ENCODE measurements around the gene JPT2.

The JPT2 gene

DNA sequence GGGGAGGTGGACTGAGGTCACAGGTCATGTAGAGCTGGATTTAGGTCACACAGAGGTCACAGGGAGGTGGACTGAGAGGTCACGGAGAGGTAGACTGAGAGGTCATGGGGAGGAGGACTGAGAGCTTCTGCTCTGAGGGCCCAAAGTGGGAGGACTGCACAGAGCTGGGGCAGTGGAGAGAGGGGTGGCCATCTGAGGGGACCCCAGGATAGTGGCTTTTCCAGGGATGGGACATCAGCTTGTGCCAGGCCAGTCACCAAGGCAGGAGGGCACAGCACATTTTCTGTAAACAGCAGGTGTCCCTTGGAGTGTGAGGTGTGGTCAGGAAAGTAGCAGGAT, 26.1 kb upstream of the JPT2 start:
- DNase-seq (ENCODE audit: low read depth, low spot score) = no peak

DNA sequence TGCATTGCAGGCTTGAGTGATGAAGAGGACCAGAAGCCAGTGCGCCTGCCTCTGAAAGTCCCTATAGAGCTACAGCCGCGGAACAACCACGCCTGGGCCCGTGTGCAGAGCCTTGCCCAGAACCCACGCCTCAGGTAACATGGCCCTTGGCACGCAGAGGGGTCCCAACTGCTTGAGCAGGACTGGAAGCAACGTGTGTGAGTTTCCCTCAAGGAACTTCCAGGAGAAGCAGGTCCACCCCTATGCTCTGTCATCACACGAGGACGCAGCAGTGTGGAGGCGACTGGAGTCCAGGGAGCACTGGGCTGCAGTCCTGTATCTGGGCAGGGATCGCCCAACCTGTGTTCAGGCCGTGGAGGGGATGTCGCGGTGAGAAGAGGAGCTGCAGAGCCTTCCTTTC, 25.1 kb upstream of the JPT2 start:
- DNase-seq (ENCODE audit: low read depth, low spot score) = no peak

DNA sequence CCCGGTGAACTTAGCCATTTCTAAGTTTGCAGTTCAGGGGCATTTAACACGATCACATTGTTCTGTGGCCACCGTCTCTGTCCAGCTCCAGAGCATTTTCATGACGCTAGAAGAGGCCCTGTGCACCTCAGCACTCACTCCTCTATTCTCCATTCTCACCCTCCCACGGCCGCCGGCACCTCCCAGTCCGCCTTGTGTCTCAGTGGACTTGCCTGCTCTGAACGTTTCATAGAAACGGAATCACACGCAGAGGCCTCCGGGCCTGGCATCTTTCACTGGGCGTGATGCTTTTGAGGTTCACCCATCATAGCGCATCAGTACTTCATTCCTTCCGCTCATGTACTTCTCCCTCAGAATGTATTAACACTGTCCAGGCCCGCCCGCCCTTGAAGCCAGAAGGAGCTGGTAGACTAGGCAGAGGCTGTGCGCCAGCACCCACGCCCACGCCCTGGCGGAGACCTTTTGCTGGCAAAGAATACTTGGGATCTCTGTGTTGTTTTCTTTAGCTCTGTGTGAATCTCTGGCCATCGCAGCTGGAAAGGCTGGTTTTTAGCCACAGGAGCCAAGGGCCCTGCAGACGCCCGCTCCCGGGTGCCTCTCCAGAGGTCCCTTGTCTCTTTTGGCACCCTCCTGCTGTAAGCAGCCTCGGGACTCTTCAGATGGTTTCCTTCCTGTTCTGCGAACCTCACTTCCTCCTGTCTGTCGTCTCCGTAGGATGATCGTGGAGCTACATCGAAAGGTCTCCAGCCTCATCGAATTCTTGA, 23.4 kb upstream of the JPT2 start:
- DNase-seq (ENCODE audit: low read depth, low spot score) = no peak

DNA sequence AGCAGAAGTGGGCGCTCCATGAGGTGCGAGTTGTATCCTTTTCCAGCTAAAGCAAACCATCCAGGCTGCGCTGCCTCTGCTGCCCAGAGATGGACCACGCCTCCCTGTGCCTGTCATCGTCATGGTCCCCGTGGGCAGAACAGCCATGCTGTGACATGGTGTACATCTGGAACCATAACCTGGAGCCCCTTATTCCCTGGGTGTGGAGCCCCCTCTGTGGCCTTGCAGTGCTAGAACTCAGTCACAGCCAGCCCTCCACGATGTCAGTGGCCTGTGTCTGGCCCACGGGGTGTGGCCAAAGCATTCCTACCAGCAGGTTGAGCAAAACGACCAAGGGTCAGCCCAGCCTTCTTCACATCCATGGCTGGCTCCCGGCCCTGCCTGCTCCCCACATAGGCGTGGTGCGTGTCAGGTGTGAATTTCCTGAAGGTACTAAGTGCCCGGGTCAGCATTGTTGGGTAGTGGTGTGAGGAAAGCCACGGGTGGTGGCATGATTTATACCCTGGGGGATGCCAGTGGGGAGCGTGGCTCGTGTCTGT, 22.7 kb upstream of the JPT2 start:
- DNase-seq (ENCODE audit: low read depth, low spot score) = no peak

DNA sequence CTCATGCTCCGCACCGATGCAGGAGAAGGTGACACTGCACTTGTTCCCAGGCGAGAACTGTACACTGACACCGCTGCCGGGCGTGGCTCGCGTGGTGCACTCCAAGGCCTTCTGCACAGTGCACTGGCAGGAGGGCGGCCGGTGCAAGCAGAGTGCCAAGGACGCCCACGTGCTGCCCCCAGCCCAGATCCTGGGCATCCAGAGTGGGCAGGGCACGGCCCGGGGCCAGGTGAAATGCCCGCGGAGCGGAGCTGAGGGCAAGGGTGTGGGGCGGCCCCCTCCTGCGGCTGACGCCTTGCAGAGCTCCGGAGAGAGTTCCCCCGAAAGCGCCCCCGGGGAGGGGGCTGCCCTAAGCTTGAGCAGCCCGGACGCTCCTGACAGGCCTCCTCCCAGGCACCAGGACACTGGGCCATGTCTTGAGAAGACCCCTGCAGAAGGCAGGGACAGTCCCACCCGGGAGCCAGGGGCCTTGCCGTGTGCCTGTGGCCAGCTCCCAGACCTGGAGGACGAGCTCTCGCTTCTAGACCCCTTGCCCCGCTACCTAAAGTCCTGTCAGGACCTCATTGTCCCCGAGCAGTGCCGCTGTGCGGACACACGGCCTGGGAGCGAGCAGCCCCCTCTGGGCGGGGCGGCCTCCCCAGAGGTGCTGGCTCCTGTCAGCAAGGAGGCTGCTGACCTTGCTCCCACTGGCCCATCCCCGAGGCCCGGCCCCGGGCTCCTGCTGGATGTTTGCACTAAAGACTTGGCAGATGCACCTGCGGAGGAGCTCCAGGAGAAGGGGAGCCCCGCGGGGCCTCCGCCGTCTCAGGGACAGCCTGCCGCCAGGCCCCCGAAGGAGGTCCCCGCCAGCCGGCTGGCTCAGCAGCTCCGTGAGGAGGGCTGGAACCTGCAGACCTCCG, 21.9 kb upstream of the JPT2 start:
- no peak for DNase-seq (ENCODE audit: low read depth, low spot score)

DNA sequence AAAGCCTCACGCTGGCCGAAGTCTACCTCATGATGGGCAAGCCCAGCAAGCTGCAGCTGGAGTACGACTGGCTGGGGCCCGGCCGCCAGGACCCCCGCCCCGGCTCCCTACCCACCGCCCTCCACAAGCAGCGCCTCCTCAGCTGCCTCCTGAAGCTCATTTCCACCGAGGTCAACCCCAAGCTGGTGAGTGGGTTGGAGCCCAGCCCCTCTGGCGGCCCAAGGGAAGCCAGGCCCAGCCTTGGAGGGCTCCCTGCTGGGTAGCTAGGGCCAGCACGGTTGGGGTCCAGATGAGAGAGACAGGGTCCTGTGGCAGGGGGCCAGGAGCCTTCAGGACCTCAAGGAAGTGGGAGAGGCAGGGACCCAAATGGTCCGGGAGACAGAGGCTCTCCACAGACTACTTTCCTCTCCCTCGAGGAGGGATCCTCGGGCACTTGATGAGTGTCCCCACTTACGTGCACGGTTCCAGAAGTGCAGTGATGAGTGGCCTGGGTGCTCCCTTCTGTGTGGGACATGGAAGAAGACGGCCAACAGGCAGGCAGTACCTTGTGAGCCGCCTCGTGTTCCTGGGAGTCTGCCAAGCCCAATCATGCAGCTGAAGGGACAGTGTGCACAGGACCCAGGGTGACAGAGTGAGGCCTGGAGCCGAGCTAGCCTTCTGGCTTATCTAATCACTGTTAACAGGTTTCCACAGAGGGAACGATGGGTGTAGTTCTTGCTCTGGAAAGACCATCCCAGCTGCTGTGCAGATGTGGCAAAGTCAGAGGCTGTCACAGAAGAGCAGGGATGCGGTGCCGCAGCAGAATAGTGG, 21.1 kb upstream of the JPT2 start:
- no peak for DNase-seq (ENCODE audit: low read depth, low spot score)

DNA sequence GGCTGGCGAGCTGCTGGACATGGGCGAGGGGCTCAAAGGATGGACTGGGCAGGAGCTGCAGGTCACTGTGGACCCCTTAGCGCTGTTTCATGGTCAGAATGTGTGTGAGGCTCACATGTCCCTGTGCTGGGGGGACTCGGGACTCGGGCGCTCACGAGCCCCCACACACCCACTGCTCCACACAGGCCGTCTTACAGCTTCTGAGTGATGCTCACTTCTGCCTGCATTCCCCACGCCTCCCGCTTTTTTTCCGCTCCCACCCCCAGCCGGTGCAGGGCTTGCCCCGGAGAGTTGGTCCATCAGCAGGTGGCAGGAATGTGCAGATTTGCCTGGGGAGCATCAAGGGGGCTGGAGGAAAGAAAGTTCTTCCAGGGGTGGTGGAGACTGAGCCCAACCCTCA, 20.2 kb upstream of the JPT2 start:
- DNase-seq (ENCODE audit: low read depth, low spot score) = no peak

DNA sequence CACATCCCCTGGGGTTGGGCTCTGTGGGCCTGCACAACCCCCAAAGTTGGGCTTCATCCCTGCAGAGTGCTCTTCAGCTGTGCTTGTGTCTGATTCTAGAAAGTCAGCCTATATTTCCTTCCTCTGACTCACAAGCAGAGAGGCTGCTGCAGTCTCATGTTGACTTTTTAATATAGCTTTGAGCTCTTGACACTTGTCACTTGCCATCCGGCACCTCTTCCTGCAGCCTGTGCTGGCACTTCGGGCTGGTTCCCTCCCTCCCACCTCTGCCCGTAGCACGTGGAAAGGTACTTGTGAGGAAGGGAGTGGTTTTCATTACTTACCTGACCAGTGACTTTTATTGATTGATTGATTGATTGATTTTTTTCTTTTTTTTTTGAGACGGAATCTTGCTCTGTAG, 19.0 kb upstream of the JPT2 start:
- no peak for DNase-seq (ENCODE audit: low read depth, low spot score)

DNA sequence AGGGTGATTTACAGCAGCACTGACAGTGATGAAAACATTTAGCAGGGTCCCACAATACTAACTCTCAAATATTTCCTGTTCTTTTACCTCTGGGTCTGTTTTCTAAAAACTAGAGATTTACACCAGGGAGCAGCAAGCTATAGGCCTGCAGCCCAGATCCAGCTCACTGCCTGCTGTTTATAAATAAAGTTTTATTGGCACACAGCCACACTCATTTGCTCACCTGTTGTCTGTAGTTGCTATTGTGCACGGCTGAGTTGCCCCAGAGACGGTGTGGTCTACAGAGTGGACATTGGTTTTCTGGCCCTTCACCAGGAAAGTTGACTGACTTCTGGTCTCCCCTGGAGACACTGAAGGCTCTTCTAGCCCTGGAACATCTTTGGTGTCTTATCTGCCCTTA, 16.3 kb upstream of the JPT2 start:
- DNase-seq (ENCODE audit: low read depth, low spot score) = no peak

DNA sequence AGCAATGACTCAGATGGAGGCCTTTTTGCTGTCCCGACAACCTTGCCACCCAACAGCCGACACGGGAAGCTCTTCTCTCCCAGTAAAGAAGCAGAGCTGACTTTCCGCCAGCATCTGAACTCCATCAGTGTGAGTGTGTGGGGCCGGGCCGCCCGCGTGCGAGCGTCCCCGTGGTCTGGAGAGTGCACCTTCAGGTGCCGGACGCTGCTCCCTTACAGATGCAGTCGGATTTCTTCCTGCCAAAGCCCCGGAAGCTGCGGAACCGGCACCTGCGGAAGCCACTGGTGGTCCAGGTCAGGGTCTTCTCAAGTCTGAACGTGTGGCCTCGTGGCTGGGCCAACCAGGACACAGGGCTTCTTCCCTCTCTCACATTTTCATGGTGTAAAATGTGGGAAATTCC, 15.5 kb upstream of the JPT2 start:
- no peak for DNase-seq (ENCODE audit: low read depth, low spot score)

DNA sequence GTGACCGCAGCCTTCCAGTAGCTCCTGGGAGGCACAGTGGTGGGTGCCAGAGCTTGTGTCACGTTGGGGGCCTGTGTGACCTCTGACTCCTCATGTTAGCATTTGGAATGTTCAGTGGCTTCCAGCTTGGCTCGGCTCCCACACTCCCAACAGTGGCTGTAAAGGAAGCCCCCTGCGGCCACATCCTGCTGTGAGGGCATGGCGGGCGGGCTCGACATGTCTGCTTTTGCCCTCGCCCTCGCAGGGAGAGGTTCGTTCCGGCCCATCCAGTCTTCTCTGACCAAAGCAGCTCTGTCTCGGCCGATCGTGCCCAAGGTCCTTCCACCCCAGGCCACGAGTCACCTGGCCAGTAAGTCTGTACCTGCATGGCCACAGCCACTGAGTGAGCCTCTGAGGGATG, 12.2 kb upstream of the JPT2 start:
- DNase-seq (ENCODE audit: low read depth, low spot score) = no peak

DNA sequence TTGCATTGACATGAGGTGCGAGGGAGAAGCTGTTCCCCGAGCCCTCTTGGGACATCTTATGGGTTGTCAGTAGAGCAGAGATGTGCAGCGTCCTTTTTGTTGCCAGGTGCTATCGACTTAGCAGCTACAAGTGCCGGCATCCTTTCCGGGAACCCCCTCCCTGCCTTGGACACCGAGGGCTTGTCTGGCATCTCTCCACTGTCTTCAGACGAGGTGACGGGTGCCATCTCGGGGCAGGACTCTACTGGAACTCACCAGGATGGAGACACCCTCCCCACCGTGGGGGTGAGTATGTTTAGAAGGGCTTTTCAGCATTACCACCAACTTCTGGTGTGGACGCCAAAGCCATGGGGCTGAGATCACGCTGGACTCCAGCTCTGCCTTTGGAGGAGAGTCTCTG, 11.8 kb upstream of the JPT2 start:
- no peak for DNase-seq (ENCODE audit: low read depth, low spot score)

DNA sequence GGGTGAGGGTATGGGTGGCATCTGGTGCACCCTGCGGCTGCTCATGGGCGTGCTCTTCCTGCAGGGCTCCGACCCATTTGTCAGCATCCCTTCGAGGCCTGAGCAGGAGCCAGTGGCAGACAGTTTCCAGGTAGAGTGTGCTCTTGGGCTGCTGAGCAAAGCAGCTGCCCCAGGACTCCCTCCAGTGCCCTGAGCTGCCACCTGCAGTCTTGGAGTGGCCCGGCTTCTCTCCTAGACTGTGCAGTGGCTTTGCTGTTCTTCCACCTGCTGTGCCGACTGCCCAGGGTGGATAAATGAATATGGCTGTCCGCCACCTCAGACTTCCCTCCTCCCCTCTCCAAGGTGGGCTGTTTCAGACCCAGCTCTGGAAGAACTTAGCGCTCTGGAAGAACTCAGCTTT, 10.8 kb upstream of the JPT2 start:
- DNase-seq (ENCODE audit: low read depth, low spot score) = no peak

DNA sequence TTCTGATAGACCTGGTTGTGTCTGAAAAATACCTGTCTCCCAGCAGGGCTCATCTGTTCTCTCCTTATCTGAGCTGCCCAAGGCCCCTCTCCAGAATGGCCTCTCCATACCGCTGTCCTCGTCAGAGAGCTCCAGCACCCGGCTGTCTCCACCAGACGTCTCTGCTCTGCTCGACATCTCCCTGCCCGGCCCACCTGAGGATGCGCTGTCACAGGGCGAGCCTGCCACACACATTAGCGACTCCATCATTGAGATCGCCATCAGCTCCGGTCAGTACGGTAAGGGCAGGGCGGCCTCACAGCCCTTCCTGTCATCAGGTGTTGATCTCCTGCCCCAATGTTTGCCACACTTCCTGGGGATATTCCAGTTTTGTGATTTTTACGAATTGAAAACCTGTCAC, 10.2 kb upstream of the JPT2 start:
- no peak for DNase-seq (ENCODE audit: low read depth, low spot score)

DNA sequence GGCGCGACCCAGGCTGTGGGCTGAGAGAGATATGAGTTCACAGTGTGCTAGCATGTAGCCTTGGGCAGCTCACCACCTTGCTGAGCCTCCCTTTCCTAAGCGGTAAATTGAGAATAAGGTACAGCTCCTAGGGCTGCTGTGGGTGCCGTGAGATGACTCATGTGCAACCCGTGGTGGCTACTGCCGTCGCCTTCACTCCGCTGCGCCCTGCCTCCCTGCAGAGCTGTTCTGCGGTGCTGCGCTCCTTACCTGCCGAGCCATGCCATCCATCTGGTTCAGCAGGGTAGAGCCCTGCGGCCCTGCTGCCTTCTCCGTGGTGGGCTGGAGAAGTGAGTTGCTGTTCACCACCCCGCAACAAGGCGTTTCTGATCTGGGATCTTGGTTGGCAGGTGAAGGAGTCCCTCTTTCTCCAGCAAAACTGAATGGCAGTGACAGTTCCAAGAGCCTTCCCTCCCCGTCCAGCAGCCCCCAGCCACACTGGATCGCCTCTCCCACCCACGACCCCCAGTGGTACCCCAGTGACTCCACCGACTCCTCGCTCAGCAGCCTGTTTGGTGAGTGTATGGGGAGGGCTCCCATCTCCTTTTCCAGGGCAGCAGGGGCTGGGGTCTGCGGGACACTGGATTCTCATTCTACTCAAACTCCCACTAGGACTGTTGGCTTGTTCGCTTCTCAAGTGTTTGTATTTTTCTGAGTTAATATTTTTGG, 9.3 kb upstream of the JPT2 start:
- DNase-seq (ENCODE audit: low read depth, low spot score) = no peak

DNA sequence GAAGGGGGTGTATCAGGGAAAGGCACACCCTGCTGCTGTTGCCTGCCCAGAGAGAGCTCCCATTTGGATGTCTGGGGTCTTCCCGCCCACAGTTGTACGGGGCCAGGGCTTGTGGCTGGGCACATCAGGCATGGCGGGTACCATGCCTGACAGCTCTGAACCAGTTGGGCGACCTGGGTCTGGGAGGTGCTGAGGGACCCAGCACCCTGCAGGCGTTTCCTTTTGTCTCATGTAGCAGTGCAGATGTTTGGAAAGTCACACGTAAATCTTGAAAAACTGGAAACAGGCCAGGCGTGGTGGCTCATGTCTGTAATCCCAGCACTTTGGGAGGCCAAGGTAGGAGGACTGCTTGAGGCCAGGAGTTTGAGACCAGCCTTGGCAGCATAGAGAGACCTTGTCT, 8.4 kb upstream of the JPT2 start:
- DNase-seq (ENCODE audit: low read depth, low spot score) = no peak

DNA sequence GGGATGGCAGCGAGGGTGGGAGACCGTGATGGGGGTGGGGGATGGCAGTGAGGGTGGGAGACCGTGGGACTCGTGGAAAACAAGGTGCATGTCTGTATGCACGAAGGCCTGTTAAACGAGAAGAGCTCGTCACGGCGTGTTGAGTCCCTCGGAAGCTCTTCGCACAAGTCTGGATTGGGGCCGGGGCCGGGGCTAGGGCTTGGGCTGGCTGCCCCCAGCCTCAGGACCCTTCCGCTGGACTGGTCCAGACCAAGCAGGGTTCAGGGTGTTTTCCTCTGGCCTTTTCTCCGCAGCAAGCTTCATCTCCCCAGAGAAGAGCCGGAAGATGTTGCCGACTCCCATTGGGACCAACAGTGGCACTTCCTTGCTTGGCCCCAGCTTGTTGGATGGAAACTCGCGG, 7.7 kb upstream of the JPT2 start:
- DNase-seq (ENCODE audit: low read depth, low spot score) = no peak

DNA sequence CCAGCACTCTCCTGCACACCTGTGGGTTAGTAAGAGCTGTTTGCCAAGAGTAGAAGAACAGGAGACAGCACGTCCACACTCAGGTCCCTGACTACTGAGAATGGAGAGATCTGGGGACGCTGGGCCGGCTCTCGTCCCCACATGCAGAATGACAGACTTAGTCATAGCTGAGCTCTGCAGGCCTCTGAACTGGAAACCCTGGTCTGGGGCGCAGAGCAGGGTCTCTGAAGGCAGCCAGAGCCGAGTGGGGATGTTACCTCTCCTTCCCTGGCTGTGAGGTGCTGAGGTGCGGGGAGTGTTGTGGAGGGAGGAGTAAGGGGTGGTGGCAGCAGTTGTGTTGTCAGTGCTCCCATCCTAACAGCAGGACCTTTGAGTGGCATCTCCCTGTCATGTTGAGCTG, 7.2 kb upstream of the JPT2 start:
- DNase-seq (ENCODE audit: low read depth, low spot score) = no peak

DNA sequence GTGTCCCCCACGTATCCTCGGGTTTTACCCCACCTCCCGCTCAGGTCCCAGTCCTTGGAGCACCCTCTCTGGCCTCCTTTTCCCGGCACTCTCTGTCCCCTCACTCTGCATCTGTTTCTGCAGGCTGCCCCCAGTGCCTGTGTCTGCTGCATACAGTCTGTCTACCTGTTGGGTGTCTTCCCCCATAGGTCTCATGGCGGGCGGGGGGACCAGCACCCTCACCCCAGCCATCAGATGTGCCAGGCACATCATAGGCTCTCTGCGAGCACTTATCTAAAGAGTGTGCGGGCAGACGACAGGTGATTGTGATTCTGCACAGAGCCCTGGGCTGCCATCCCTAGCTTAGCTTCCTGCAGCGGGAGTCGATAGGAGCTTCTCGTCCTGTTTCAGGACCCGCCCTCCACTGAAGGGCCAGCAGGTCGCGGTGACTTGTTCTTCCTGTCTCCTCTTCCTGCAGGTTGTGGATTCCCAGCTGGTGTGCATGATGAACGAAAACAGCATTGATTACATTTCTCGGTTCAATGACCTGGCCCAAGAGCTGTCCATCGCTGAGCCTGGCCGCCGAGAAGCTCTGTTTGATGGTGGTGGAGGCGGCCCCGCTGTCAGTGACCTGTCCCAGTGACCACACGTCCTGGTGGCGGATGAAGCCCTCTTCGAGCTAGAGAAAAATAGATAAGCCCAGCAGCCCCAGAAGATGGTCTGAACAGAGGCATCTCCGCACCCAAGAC, 4.5 kb upstream of the JPT2 start:
- no peak for DNase-seq (ENCODE audit: low read depth, low spot score)

DNA sequence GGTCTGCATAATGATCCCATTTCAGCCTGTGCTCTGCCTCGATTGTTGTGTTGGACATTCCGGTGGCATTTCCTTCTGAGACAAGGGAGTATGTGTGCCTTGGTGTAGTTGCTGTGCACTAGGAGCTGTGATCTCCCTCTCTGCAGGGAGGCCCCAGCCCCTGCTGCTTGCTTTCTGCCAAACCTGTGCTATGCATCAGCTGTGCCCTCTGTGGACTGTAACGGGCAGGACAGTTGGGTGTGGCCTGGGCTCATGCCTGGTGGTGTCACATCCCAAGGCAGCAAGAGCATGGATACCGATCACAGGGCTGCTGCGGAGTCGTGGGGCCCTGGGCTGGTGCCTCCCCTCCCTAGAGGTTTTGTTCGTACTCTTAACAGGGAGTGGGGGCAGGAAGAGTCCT, 3.8 kb upstream of the JPT2 start:
- no peak for DNase-seq (ENCODE audit: low read depth, low spot score)

Measured in astrocyte of the hippocampus (primary cell).